Measurements from ENCODE around the gene RXRA. TPM values are rescaled to one million over a fixed set of nuclear protein-coding genes. Genes with fewer than 3 reads are reported as not detected.

The RXRA gene
- total RNA-seq, 1 experiment from 2014 or later, result 29.9 TPM

DNA sequence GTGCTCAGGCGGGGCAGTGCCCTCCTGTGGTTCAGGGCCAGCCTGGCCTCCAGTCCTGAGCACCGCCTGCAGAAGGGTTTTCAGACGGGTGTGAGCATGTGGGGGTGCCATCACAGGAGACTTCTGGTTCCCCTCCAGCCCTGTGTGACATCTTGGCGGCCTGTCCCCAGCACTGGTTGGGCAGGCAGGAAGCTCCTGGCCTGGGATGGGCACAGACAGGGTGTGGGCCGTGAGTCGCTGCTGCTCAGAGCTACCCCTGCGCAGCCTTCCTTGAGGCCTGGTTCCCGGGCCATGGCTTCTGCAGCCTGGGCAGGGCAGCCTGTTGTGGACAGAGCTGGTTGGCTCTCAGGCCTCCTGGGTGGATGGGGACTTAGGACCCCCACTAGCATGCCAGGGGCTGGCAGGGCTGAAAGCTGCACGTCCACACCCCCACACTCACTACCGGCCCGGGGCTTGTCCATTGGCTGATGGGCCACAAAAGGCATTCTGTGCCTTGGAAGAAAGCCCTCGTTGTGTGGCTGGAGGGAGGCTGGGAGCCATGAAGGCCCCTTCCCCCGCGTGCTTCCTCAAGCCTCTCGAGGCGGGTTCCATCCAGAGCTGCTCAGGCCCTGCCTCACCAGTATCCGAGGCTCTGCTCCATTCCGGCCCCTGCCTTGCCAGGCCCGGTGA, 58.7 kb downstream of the RXRA start:
- H2AFZ ChIP-seq (ENCODE audit: low read length), result no peak overlapping the region
- no peak overlapping the region for H3T11ph ChIP-seq (ENCODE audit: low read length)
- H2BK120ac ChIP-seq (ENCODE audit: low read depth, low read length, poor library complexity, severe bottlenecking), result no peak overlapping the region
- Mint-ChIP-seq H3K27ac (no peak overlapping the region; a peak in 1 of 7 replicates), H3K4me3 (no peak overlapping the region), H3K27me3 (ENCODE audit: low read depth) (no peaks in the 10 kb centered on the region), H3K4me1 (peaks cover 4 to 21% of the 10 kb centered on the region in 2 experiments), H3K36me3 (ENCODE audit: insufficient read depth in 1 of 3, low read depth in 3 of 3) (no peaks in the 10 kb centered on the region; a peak in 1 of 7 replicates), H3K9me3 (no peaks in the 10 kb centered on the region)
- H3K79me2 ChIP-seq (ENCODE audit: insufficient read depth, low read length), result peaks cover 2% of the 10 kb centered on the region; the same call in 1 of the 2 replicates
- H3K79me1 ChIP-seq (ENCODE audit: insufficient read depth, low read depth, low read length, poor library complexity, severe bottlenecking), result no peaks in the 10 kb centered on the region
- H3K23me2 ChIP-seq (ENCODE audit: insufficient read length, low read depth, low read length, poor library complexity, severe bottlenecking), result no peaks in the 10 kb centered on the region
- H3K23ac ChIP-seq (ENCODE audit: insufficient read length, low read depth, low read length), result no peak overlapping the region
- H3K4ac ChIP-seq (ENCODE audit: low read depth, low read length), result no peak overlapping the region
- H4K8ac ChIP-seq (replicated peaks; ENCODE audit: insufficient read length, low read depth, low read length), result no peak overlapping the region
- no peak overlapping the region for H3K9ac ChIP-seq (ENCODE audit: extremely low read depth, insufficient read length, low read length)
- no peak overlapping the region for H3K4me2 ChIP-seq (ENCODE audit: insufficient read depth, insufficient read length, low read length)
- H4K5ac ChIP-seq (ENCODE audit: insufficient read length, low read depth, low read length), result no peak overlapping the region
- H3K14ac ChIP-seq (ENCODE audit: insufficient read depth, low read length), result no peak overlapping the region; the same call in 1 of the 2 replicates
- no peaks in the 10 kb centered on the region for H3K4me1 ChIP-seq (ENCODE audit: insufficient read depth, low read length)
- no peak for DNase-seq
- H2BK20ac ChIP-seq (ENCODE audit: low read depth, low read length, poor library complexity, severe bottlenecking), result no peak overlapping the region
- no peak overlapping the region for H4K91ac ChIP-seq (ENCODE audit: insufficient read length, low read depth, low read length)
- no peak overlapping the region for H3K18ac ChIP-seq (ENCODE audit: insufficient read length, low read depth, low read length)
- H2BK5ac ChIP-seq (ENCODE audit: insufficient read length, low read length), result no peak overlapping the region
- H2BK12ac ChIP-seq (ENCODE audit: insufficient read length, low read depth, low read length), result no peak overlapping the region
- WGBS (ENCODE audit: extremely low coverage, insufficient read length, low lambda C conversion rate), result no CpG with 5 or more reads among the region's 19 CpGs
- TF ChIP-seq, protein P1, sequence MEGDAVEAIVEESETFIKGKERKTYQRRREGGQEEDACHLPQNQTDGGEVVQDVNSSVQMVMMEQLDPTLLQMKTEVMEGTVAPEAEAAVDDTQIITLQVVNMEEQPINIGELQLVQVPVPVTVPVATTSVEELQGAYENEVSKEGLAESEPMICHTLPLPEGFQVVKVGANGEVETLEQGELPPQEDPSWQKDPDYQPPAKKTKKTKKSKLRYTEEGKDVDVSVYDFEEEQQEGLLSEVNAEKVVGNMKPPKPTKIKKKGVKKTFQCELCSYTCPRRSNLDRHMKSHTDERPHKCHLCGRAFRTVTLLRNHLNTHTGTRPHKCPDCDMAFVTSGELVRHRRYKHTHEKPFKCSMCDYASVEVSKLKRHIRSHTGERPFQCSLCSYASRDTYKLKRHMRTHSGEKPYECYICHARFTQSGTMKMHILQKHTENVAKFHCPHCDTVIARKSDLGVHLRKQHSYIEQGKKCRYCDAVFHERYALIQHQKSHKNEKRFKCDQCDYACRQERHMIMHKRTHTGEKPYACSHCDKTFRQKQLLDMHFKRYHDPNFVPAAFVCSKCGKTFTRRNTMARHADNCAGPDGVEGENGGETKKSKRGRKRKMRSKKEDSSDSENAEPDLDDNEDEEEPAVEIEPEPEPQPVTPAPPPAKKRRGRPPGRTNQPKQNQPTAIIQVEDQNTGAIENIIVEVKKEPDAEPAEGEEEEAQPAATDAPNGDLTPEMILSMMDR (conservative IDR thresholded peaks at IDR 0.05), result no peak
- no peaks in the 10 kb centered on the region for H3K27me3 ChIP-seq (ENCODE audit: insufficient read depth, low read length)
- H3K9me3 ChIP-seq (ENCODE audit: control insufficient read depth, low read depth, low read length), result no peaks in the 10 kb centered on the region
- H2AK5ac ChIP-seq (ENCODE audit: insufficient read length, low read length), result no peak overlapping the region
- no peak overlapping the region for H3K27ac ChIP-seq (ENCODE audit: insufficient read length, low read depth, low read length)
- H3K56ac ChIP-seq (ENCODE audit: insufficient read length, low read depth, low read length), result no peak overlapping the region
- no peak overlapping the region for H2BK15ac ChIP-seq (ENCODE audit: low read depth, low read length)
- peaks cover under 1% of the 10 kb centered on the region for H4K20me1 ChIP-seq (ENCODE audit: control insufficient read depth, insufficient read depth, insufficient read length)
